SKM-1 treated with dmso at 0.1 percent for 144 hours (cell line): ENCODE data around the gene SENP8.
A peak's percentile ranks its signal among the peaks of the same experiment; 100 is the strongest.

ENCODE experiments used
- DNase-seq: peaks from one replicate; lab custom pipeline; 2025; ENCODE audit not compliant: unreplicated experiment; lab: John Stamatoyannopoulos, UW

SENP8 gene

GRCh38 chr15:72112805-72113204 is 5.4 kb upstream of the SENP8 start:
- no peak for DNase-seq

- DNase-seq: no peak
These were observed 4.7 kb upstream of the SENP8 start for GRCh38 chr15:72113347-72114031.

GRCh38 chr15:72116731-72117485 is 1.3 kb upstream of the SENP8 start:
- no peak for DNase-seq

- peak; percentile 47 for DNase-seq
These were observed 652 bp upstream of the SENP8 start for GRCh38 chr15:72117486-72118016.

- no peak for DNase-seq
These were observed 6.0 kb downstream of the SENP8 start for GRCh38 chr15:72124218-72124617.

- no peak for DNase-seq
These were observed 9.6 kb downstream of the SENP8 start for GRCh38 chr15:72127724-72128322.

DNA sequence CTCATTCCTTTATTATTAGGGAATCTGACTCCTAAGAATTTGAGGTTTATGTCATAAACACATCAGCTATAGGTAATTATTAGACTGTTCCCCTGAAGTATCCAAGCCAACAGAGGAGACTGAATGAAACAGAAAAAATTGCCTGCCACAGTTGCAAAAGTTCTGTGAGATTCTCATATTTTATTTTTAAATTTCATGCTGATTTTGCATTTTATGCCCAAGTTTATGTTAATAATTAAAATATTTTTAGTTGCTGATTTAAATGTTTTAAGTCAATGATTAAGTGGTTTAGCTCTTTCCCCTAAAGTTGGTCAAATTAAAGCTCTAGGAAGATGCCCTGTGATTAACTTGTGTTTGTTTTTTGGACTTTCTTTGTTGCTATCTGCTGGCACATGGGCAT is 10.2 kb downstream of the SENP8 start:
- DNase-seq: no peak

DNA sequence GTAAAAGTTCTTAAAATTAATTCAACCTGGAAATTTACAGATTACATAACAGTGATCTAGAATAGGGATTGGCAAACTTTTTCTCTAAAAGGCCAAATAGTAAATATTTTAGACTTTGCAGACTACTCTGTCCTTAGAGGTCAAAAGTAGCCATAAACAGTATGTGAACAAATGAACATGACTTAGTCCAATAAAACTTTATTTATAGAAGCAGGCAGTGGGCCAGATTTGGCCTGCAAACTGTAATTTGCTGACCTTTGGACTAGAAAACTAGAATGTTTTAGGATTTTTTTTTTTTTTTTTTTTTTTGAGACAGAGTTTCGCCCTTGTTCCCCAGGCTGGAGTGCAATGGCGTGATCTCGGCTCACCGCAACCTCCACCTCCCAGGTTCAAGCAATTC is 12.1 kb downstream of the SENP8 start:
- no peak for DNase-seq

DNA sequence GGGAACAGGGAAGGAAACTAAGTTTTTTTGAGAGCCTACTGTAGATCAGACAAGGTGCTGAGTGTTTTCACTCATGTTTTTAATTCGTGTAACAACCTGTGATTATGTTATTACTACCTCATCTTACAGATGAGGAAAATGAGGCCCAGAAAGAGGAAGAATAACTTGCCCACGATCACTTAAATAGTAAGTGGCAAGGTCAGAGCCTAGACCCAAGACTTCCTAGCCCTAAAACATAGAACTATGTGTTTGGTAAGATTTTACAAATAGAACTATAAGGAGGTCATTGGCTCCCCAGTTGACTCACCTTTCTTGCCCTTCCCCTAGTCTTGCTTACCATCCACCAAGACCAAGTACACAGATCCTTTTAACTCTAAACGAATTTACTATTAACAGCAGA is 13.7 kb downstream of the SENP8 start:
- no peak for DNase-seq

DNA sequence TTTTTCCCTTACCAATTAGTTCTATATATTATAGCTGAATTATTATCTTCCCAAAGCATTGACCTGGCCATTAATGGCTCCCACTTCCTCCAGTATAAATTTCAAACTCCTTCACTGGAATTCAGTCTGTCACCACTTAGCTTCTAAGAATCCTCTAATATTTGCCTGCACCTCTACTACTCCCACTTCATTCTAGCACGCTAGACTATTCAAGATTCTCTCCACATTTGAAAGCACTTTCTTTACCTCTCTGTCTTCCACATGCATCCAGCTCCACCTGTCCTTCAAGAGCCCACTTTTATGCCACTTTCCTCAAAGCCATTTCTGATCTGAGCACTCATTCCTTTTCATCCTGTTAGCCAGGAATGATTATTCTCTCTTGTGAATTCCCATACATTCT is 15.0 kb downstream of the SENP8 start:
- no peak for DNase-seq

GRCh38 chr15:72135719-72136118 is 17.5 kb downstream of the SENP8 start:
- DNase-seq: no peak

DNA sequence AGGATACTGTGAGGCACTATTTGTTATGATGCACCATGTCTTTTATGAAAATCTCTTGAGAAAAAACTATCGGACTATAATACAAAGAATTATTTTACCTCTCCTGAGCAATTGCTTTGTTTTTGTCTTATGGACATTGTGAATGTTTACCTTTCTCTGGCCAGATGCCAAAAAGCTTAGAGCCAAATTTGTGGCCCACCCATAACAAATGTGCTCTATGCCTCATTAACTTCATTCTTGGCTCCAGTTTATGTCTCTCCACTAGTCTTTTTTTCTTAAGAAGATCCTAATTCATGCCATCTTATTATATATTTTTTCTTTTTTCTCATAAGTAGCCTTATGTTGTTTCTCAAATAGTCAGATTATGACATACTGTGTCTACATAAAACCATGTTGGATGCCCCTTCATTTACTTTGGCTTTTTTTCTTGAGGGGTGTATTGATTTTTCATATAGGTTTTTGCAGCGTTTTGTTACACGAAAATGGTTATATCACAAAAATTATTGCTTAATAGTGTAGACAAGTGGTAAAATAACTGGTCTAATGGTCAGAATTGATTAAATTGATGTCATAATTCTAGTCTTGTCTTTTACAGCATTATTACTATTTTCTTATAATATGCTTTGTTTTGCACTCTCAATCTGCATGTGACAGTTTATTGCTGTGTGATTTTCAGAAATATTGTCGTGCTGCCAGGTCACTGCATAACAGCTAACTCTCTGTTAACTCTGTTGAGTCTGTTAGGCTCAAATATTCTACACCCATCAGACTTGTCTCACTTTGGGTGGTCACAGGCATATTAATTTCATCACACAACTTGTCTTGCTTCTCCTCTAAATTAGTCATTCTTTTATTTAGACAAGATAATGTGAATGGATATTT is 18.2 kb downstream of the SENP8 start:
- no peak for DNase-seq

- DNase-seq: no peak
These were observed 21.5 kb downstream of the SENP8 start for GRCh38 chr15:72139667-72140066.

DNA sequence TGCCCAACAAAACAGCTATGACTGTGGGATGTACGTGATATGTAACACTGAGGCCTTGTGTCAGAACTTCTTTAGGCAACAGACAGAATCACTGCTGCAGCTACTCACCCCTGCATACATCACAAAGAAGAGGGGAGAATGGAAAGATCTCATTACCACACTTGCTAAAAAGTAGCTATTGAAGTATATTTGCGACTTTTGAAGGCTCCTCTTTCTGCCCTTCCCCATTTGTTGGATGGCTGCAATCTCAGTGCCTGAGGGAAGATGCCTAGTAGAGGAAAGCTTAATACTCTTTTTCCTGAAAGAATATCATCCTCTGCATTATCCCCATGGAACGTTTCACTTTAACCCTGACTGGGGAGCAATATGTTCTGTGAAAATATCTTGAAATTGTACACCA is 21.9 kb downstream of the SENP8 start:
- DNase-seq: no peak

DNA sequence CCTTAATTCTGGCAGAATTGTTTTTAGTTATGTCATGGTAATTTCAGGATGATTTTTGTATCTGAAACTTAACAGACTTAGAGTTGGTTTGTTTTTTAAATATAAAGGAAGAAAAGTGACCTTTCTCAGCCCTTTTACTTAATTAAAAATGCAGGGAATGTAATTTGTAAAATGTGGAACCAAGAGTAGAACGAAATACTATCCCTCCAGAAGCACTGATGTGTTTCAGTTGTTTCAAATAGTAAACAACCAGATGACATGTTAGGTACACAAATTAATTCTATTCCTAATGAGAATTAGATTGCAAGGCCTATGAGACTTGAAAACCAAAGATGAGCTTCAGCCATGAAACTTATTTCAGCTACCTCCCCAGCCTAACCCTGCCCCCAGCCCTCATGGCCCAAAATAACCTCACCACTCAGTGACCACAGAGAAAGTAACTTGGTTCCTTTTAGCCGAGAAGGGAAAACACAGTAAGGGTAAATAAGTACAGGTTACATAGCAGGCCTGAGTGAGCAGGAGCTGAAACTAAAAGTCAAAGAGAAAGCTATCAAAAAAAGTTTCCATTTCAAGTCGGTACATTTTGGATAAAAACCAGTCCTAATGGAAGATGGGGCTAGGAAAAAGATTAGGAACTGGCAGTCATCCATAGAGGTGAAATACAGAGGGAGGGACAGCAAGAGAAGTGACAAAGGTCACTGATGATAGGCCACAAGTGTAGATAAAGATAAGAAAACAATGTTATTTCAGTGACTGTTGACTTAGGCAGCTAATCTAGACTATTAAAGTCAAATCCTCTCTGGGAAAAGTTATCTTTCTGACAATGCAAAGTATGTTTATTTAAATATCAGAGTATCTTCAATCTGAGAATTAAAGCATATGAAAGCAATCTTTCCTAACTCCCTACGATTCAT is 23.2 kb downstream of the SENP8 start:
- peak; percentile 35 for DNase-seq

DNA sequence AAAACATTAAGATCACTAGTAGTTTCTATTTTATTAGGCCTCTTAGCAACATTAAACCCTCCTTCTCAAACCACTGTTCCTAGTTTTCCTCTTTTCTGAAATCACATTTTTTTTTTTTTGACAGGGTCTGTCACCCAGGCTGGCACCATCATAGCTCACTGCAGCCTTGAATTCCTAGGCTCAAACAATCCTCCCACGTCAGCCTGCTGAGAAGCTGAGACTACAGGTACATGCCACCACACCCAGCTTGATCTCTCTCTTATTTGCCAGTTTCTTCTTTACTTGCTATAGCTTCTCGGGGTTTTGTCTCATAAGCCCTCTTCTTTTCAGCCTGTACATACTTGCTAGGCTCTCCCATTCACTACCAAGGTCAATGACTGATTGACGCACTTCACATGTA is 28.0 kb downstream of the SENP8 start:
- no peak for DNase-seq

GRCh38 chr15:72146934-72147333 is 28.7 kb downstream of the SENP8 start:
- DNase-seq: no peak

GRCh38 chr15:72147418-72147817 is 29.2 kb downstream of the SENP8 start:
- peak; percentile 72 for DNase-seq

DNA sequence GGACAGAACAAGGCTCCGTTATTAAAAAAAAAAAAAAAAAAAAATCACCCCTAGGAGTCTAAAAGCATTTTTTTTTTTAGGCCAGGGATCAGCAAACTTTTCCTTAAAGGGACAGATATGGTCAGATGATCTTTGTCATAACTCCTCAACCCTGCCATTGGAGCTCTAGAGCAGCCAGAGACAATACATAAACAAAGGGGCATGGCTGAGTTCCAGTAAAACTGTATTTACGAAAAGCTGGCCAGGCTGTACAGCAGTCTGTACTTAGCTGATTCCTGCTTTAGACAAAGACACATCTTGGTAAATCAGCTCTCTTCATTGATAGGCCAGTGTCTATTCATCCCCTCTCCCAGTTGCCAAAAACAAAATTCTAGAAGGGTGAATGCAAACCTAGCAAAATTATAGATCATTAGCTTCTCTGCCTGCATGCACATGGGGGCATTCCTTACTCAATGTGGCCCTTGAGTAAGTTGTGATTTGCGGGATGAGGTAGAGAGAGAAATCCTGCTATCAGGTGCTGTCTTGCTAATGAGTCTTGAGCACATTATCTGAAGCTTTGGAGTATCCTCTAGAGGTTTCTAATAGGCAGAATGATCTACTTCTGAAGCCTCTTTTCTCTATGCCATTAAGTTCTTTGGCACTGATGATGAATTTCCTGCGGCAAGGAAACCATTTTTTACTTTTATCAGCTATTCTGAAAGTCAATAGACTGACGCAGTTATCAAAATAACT is 35.2 kb downstream of the SENP8 start:
- DNase-seq: no peak
